Measurements from ENCODE around the gene SH3PXD2B.

The SH3PXD2B gene

DNA sequence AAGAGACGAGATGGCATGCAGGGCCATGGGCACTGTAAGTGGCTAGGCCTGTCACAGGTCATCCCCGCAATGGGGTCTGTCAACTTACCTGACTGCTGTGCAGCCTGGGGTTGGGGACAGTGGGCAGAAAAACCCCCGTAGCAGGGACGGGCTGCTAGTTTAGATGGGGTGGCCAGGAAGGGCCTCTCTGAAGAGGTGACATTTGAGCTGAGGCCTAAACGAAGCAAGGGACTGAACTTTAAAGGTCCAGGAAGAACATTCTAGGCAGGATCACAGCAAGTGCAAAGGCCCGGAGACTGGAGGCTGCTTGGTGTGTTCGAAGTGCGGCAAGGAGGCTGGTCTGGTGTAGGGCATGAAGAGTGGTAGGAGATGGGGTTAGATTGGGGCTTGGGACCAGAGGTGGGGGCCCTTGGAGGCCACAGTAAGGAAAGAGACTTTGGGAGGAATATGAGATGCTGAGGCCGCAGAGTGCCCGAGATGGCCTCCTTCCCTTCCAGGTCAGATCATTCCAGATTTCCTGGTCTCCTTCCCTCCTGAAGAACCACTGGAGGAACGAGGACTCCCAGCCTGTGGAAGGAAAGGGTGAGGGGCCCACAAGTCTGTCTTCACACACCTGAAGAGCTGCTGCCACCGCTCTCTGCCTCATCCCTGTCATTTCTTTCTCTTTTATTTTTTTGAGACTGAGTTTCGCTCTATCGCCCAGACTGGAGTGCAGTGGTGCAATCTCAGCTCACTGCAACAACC is 37.9 kb upstream of the SH3PXD2B start:
- ChIA-PET POLR2A (ENCODE audit: low non-redundant PET) (no interaction called here), CTCF (interaction anchor here (0.6 to 2.2 kb wide), 3 partner anchors 13 to 107 kb away, joined by 3 to 6 read pairs (median 3); no protein-coding TSS in a partner anchor)
- TF ChIP-seq, protein P1, sequence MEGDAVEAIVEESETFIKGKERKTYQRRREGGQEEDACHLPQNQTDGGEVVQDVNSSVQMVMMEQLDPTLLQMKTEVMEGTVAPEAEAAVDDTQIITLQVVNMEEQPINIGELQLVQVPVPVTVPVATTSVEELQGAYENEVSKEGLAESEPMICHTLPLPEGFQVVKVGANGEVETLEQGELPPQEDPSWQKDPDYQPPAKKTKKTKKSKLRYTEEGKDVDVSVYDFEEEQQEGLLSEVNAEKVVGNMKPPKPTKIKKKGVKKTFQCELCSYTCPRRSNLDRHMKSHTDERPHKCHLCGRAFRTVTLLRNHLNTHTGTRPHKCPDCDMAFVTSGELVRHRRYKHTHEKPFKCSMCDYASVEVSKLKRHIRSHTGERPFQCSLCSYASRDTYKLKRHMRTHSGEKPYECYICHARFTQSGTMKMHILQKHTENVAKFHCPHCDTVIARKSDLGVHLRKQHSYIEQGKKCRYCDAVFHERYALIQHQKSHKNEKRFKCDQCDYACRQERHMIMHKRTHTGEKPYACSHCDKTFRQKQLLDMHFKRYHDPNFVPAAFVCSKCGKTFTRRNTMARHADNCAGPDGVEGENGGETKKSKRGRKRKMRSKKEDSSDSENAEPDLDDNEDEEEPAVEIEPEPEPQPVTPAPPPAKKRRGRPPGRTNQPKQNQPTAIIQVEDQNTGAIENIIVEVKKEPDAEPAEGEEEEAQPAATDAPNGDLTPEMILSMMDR (conservative IDR thresholded peaks at IDR 0.05; ENCODE audit: low read depth), result no peak
- H3K27ac ChIP-seq, result no peak overlapping the region
- DNase-seq (ENCODE audit: low spot score), result no peak

DNA sequence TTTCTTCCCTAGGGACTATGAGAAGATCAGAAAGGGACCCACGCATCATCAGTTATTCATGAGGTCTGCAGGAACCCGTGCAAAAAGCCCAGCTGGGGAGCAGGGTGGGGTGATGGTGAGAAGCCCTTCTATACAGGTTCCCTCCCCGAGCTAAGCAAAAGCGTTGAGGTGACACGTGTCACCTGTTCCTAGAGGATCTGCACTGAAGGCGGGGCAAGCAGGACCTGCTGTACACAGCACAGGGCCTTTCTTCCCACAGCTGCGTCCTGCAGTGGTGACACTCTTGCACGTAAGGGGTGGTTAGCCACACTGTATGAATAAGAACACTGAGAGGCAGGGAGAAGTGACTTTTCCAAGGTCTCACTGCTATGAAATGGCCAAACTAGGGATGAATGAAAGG is 37.2 kb upstream of the SH3PXD2B start:
- DNase-seq (ENCODE audit: low spot score), result no peak
- H3K27ac ChIP-seq, result no peak overlapping the region
- ChIA-PET POLR2A (ENCODE audit: low non-redundant PET) (no interaction called here), CTCF (interaction anchor here (0.6 to 2.2 kb wide), 4 partner anchors 12 to 207 kb away, joined by 3 to 6 read pairs (median 4); no protein-coding TSS in a partner anchor)
- TF ChIP-seq, protein P1 (conservative IDR thresholded peaks at IDR 0.05; ENCODE audit: low read depth), result no peak

DNA sequence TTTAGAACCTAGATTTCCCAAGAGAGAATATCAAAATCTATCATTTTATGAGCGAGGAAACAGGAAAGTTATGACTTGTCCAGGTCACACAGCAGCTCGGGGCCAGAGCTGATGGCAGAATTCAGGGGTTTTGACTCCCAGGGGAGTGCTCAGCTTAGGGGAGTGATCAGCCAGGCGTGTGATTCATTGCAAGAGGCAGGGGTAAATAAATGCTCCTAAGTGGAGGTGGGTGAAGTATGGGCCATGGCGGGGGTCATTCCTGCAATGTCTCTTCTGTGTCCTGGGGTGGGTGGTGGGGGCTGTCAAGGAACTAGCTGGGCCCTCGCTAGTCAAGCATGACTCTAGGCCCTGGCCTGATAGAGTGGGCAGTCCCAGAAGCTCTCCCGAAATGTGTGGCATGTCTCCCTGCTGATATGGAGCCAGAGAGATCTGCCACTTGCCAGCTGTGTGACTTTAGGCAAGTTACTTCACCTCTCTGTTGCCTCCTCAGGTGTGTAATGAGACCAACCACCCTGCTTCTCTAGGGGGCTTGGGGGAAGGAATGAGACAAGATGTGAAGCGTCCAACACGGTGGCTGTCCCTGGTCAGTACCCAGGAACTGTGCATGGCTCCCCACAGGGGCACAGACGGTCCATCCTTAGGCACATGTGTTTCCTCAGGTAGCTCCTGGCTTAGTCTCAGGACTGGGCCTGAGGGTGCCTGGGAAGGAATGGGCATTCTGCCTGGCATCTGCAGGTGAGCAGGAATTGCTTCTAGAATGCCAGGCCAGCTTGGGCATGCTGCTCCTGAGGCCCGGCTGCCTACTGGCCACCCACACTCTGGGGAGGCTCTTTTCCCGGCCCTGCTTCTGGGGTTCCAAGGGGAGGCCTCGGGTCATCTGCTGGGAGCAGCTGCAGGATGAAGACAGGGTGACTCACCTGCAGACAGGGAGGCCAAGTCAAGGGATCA is 36.5 kb upstream of the SH3PXD2B start:
- DNase-seq (ENCODE audit: low spot score), result peak; percentile 71

DNA sequence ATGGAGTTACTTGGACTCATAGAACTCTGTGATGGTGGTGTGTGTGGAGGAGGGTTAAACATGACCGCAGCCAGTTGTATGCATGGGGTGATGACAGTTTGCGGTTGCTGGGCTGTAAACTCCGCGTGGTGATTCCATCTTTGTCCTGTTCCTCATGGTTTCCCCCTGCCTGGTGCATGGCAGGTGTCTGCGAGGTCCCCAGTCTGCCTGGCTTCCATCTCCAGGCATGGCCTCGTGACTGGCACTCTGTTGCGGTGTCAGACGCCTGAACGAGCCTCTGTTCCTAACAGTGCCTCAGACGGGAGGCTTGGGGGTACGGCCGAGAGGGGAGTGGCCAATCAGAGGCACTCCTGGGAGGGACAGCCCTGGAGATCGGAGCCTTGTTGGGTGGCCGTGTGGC is 33.9 kb upstream of the SH3PXD2B start:
- POLR2A ChIA-PET (ENCODE audit: low non-redundant PET), result no interaction called here
- H3K27ac ChIP-seq, result no peak overlapping the region
- no peak for DNase-seq (ENCODE audit: low spot score)
- CTCF ChIA-PET, result no interaction called here
- TF ChIP-seq, protein P1 (conservative IDR thresholded peaks at IDR 0.05; ENCODE audit: low read depth), result no peak

More for the DNA sequence above, 36.5 kb upstream of the SH3PXD2B start:
- no peak overlapping the region for H3K27ac ChIP-seq
- TF ChIP-seq, protein P1 (conservative IDR thresholded peaks at IDR 0.05; ENCODE audit: low read depth), result no peak
- ChIA-PET CTCF (interaction anchor here (0.7 to 2.2 kb wide), 3 partner anchors 12 to 208 kb away, joined by 3 to 6 read pairs (median 4); no protein-coding TSS in a partner anchor), POLR2A (ENCODE audit: low non-redundant PET) (no interaction called here)

DNA sequence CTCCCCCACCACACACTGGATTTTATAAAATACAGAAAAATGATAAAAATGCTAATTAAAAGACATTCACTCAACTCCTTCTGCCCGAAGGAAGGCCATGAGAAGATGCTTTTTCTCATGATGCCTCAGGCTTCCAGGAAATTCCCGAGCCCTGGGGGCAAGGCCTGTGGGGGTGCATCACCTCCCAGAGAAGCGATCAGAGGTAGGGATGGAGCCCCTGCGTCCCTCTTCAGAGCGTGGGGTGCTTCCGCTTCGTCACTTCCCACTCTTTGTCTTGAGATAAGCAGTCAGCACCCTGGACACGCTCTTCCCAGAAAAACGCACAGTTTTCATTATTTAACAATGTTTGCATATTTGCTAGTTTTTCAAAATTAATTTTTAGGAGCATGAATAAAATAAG is 33.3 kb upstream of the SH3PXD2B start:
- POLR2A ChIA-PET (ENCODE audit: low non-redundant PET), result no interaction called here
- DNase-seq (ENCODE audit: low spot score), result no peak
- H3K27ac ChIP-seq, result no peak overlapping the region
- TF ChIP-seq, protein P1 (conservative IDR thresholded peaks at IDR 0.05; ENCODE audit: low read depth), result no peak
- CTCF ChIA-PET, result no interaction called here

DNA sequence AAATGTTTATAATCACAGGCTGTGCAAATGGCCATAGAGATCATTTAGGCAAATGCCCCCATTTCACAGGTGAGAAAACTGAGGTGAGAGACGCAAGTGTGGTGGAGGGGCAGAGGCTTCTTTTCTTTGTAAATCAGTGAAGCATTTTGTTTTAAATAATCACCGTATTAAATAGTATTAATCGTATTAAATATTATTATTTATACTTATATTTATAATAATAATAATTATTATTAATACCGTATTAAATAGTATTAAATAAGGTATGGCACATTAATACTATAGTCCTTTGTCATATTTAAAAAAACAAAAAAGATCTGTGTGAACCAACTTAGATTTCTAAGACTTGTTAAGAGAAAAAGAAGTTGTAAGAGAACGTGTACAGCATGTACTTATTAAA is 32.6 kb upstream of the SH3PXD2B start:
- ChIA-PET POLR2A (ENCODE audit: low non-redundant PET) (no interaction called here), CTCF (no interaction called here)

More for the DNA sequence above, 32.6 kb upstream of the SH3PXD2B start:
- DNase-seq (ENCODE audit: low spot score), result no peak
- no peak overlapping the region for H3K27ac ChIP-seq
- TF ChIP-seq, protein P1 (conservative IDR thresholded peaks at IDR 0.05; ENCODE audit: low read depth), result no peak

All from RWPE1 (cell line).